Activated T-helper 1 cell treated with anti-CD3 and anti-CD28 coated beads, Interleukin-12 subunit alpha, Interleukin-12 subunit beta, Interleukin-2, Interleukin-4 antibody, amounts not matched to agents 30 ng/mL and 10 ng/mL and 1 ng/mL, durations not matched to agents 14 hours and 24 hours and 36 hours (primary cell): ENCODE results near the gene CX3CR1. TPM values are rescaled to one million over a fixed set of nuclear protein-coding genes. Genes with fewer than 3 reads are reported as not detected.
"Not testable (repeated sequence)": the region's sequence is repeated elsewhere in the genome, so short reads cannot be mapped to it uniquely, and the experiment has no call there.

ENCODE experiments used
- DNase-seq: peaks from one replicate; pipeline ENCODE4 v3.0.0; 2021; ENCODE audit warnings: low spot score
- H3K27ac Mint-ChIP-seq: one replicate; pipeline ENCODE4 v1.8.0; 2021; ENCODE audit warnings: mild to moderate bottlenecking, mixed read lengths
- H3K27me3 Mint-ChIP-seq: one replicate; pipeline ENCODE4 v1.8.0; 2022; ENCODE audit warnings: mild to moderate bottlenecking, moderate library complexity, mixed read lengths; ENCODE audit not compliant: insufficient read depth
- H3K36me3 Mint-ChIP-seq: one replicate; pipeline ENCODE4 v1.8.0; 2021; ENCODE audit warnings: low read depth, mixed read lengths
- H3K4me1 Mint-ChIP-seq: one replicate; pipeline ENCODE4 v1.8.0; 2021; ENCODE audit warnings: low read depth, mixed read lengths
- H3K4me3 Mint-ChIP-seq: one replicate; pipeline ENCODE4 v1.8.0; 2021; ENCODE audit warnings: mild to moderate bottlenecking, moderate library complexity, mixed read lengths
- H3K9me3 Mint-ChIP-seq: one replicate; pipeline ENCODE4 v1.8.0; 2021; ENCODE audit warnings: mixed read lengths
- intact Hi-C: fragments of 100-400 bp; cut with micrococcal nuclease; formaldehyde crosslinking; loops from one replicate; pipeline ENCODE4 v1.15.1; 2024
- total RNA-seq: library from RNA; stranded (reverse); gene quantifications from 2 replicates; pipeline ENCODE4 v1.2.3, GENCODE V29; 2022

The CX3CR1 gene
- total RNA-seq, 1 donor from 2014 or later: 0.44 TPM

DNA sequence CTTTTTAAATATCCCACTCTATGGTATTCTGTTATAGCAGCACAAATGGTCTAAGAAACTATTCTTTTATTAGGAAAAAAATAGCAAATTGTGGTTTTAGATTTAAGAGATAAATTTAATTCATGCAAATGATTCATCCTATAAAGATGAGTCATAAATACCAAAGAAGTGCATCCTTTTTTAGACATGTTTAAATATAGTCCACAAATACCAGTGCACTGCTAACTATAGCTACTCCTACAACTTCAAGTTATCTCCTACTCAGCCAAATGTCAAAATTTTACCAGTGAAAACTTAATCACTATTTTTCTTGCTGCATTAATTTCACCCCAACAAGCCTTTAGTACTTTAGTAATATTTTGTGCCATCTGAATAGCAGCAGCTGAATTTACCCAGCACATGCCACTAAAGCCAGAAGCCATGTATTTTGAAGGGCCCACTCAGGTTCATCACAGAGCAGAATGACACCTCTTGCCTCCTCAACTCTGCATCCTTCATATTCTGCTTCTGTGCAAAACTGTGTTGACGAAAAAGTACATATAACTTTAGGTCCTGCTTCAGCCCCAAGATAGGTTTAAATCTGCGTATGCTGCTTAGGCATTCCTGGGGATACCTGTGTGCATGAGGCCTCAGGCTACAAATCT lies 24.9 kb downstream of the CX3CR1 start:
- Mint-ChIP-seq H3K27me3 (peaks cover 6% of the 10 kb centered on the region), H3K27ac (peak overlapping the region; percentile 80), H3K4me3 (peak overlapping the region; percentile 45), H3K9me3 (no peaks in the 10 kb centered on the region), H3K36me3 (peaks cover 2% of the 10 kb centered on the region), H3K4me1 (peaks cover 70% of the 10 kb centered on the region)
- intact Hi-C loops: loop anchor here (1.0 kb wide), 1 partner anchor 12 kb away; no protein-coding TSS in a partner anchor
- DNase-seq: no peak

GRCh38 chr3:39251576-39251975 lies 28.3 kb downstream of the CX3CR1 start:
- intact Hi-C loops: no loop called here
- no peak overlapping the region for H3K27ac Mint-ChIP-seq

DNA sequence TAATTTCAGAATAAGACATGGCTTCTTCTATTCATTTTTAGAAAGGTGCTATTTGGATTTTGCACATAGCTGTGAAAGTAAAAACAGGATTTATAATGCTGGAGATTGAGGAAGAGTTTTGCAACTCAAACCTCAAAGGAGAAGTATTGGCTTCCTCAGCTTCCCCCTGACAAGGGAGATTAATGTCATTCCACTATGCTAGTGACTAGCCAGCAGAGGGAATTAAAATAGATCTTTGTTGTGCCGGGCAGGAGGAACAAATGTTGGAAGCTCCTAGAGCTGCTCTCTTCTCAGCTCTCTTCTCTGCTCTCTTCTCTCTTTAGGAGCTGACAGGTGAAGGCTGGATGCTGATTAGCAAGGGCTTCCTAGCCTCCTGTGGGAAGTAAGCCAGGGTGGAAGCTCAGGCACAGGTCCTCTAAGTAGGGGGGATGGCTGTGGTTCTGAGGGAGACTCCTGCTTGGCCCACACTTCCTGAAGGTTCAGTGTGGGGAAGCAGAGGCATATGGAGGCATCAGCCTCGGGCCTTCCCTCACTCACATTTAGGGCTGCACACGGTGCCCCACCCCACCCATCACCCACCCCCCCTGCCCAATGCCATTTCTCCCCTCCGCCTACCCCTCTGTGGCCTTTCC lies 29.6 kb downstream of the CX3CR1 start:
- Mint-ChIP-seq H3K9me3 (no peaks in the 10 kb centered on the region), H3K36me3 (no peaks in the 10 kb centered on the region), H3K27ac (no peak overlapping the region), H3K4me1 (peaks cover 36% of the 10 kb centered on the region), H3K27me3 (peaks cover 19% of the 10 kb centered on the region), H3K4me3 (no peak overlapping the region)
- no peak for DNase-seq
- intact Hi-C loops: no loop called here

More at GRCh38 chr3:39251576-39251975, 28.3 kb downstream of the CX3CR1 start:
- Mint-ChIP-seq H3K9me3 (no peaks in the 10 kb centered on the region), H3K36me3 (no peaks in the 10 kb centered on the region), H3K27me3 (peaks cover 15% of the 10 kb centered on the region), H3K4me3 (no peak overlapping the region), H3K4me1 (peaks cover 49% of the 10 kb centered on the region)
- DNase-seq: no peak

GRCh38 chr3:39249453-39250115 lies 30.3 kb downstream of the CX3CR1 start:
- Mint-ChIP-seq H3K4me3 (no peak overlapping the region), H3K4me1 (peaks cover 29% of the 10 kb centered on the region), H3K9me3 (no peaks in the 10 kb centered on the region), H3K27me3 (peaks cover 24% of the 10 kb centered on the region), H3K27ac (no peak overlapping the region), H3K36me3 (no peaks in the 10 kb centered on the region)
- intact Hi-C loops: no loop called here
- DNase-seq: no peak

GRCh38 chr3:39241561-39241960 lies 38.3 kb downstream of the CX3CR1 start:
- DNase-seq: no peak
- Mint-ChIP-seq H3K36me3 (no peaks in the 10 kb centered on the region), H3K4me1 (no peaks in the 10 kb centered on the region), H3K27ac (no peak overlapping the region), H3K27me3 (peaks cover 44% of the 10 kb centered on the region), H3K9me3 (no peaks in the 10 kb centered on the region), H3K4me3 (no peak overlapping the region)
- intact Hi-C loops: no loop called here

DNA sequence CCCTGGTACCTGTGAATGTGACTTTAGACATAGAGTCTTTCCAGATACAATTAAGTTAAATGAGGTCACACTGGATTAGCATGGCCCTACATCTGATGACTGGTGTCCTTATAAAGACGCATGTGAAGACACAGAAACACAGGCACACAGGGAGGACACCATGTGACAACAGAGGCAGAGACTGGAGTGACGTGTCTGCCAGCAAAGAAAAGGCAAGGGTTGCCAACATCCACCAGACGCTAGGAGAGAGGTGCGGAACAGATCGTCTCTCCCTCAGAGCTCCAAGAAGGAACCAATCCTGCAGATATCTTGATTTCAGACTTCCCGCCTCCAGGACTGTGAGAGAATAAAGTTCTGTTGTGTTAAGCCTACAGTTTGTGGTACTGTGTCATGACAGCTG lies 42.8 kb downstream of the CX3CR1 start:
- H3K36me3 Mint-ChIP-seq: peaks cover 3% of the 10 kb centered on the region
- no peak for DNase-seq
- H3K27ac Mint-ChIP-seq: no peak overlapping the region
- peaks cover 38% of the 10 kb centered on the region for H3K27me3 Mint-ChIP-seq
- H3K9me3 Mint-ChIP-seq: no peaks in the 10 kb centered on the region
- H3K4me3 Mint-ChIP-seq: no peak overlapping the region
- peaks cover 34% of the 10 kb centered on the region for H3K4me1 Mint-ChIP-seq
- intact Hi-C loops: no loop called here

- H3K27ac Mint-ChIP-seq: no peak overlapping the region
- no peaks in the 10 kb centered on the region for H3K9me3 Mint-ChIP-seq
Observed at GRCh38 chr3:39234651-39235050, 45.2 kb downstream of the CX3CR1 start.

GRCh38 chr3:39232859-39233258 lies 47.0 kb downstream of the CX3CR1 start:
- no peak overlapping the region for H3K27ac Mint-ChIP-seq
- peaks cover 6% of the 10 kb centered on the region for H3K36me3 Mint-ChIP-seq
- H3K4me3 Mint-ChIP-seq: no peak overlapping the region
- peaks cover 28% of the 10 kb centered on the region for H3K27me3 Mint-ChIP-seq
- DNase-seq: no peak
- peaks cover 38% of the 10 kb centered on the region for H3K4me1 Mint-ChIP-seq
- intact Hi-C loops: no loop called here
- H3K9me3 Mint-ChIP-seq: no peaks in the 10 kb centered on the region

More at GRCh38 chr3:39234651-39235050, 45.2 kb downstream of the CX3CR1 start:
- peaks cover 34% of the 10 kb centered on the region for H3K27me3 Mint-ChIP-seq
- intact Hi-C loops: loop anchor here (1.0 to 2.0 kb wide), 2 partner anchors 10 to 26 kb away; no protein-coding TSS in a partner anchor
- H3K36me3 Mint-ChIP-seq: peaks cover 6% of the 10 kb centered on the region
- H3K4me1 Mint-ChIP-seq: peaks cover 38% of the 10 kb centered on the region
- DNase-seq: peak; percentile 35
- peak overlapping the region; percentile 38 for H3K4me3 Mint-ChIP-seq

DNA sequence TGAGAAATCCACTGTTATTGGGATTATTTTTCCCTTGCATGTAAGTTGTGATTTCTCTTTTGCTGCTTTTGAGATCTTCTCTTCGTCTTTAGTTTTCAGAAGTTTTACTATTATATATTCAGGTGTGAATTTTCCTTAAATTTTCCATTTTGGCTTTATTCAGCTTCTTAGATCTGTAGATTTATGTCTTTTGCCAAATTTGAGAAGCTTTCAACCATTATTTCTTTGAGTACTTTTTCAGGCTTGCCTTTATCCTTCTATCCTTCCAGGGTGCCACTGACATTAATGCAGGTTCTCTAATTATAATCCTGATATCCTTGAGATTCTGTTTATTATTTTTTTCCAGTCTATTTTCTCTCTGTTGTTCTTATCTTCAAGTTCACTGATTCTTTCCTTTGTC lies 49.4 kb downstream of the CX3CR1 start:
- H3K4me1 Mint-ChIP-seq: peaks cover 38% of the 10 kb centered on the region
- no peaks in the 10 kb centered on the region for H3K9me3 Mint-ChIP-seq
- DNase-seq: no peak
- H3K4me3 Mint-ChIP-seq: no peak overlapping the region
- intact Hi-C loops: no loop called here
- peaks cover 6% of the 10 kb centered on the region for H3K36me3 Mint-ChIP-seq
- peaks cover 36% of the 10 kb centered on the region for H3K27me3 Mint-ChIP-seq
- H3K27ac Mint-ChIP-seq: no peak overlapping the region

DNA sequence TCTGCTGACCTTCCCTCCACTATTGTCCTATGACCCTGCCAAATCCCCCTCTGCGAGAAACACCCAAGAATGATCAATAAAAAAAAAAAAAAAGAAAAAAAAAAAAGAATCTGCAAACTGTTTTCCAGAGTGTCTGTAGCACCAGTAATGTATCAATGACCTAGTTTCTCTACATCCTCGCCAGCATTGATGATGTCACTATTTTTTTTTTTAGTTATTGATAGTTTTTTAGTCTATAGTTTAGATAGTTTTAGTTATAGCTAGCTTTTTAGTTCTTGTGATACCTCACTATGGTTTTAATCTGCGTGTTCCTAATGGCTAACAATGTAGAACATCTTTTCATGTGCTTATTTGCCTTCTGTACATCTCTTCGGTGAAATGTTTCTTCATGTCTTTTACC lies 51.3 kb downstream of the CX3CR1 start:
- DNase-seq: no peak
- Mint-ChIP-seq H3K27me3 (peaks cover 41% of the 10 kb centered on the region), H3K4me1 (peaks cover 19% of the 10 kb centered on the region), H3K9me3 (no peaks in the 10 kb centered on the region), H3K36me3 (peaks cover 6% of the 10 kb centered on the region), H3K4me3 (no peak overlapping the region), H3K27ac (no peak overlapping the region)
- intact Hi-C loops: no loop called here

GRCh38 chr3:39227596-39227995 lies 52.2 kb downstream of the CX3CR1 start:
- H3K4me3 Mint-ChIP-seq, H3K36me3 Mint-ChIP-seq, intact Hi-C loops, DNase-seq, H3K27ac Mint-ChIP-seq, H3K9me3 Mint-ChIP-seq: not testable (repeated sequence)
- Mint-ChIP-seq H3K4me1 (peaks cover 19% of the 10 kb centered on the region), H3K27me3 (peaks cover 45% of the 10 kb centered on the region)

DNA sequence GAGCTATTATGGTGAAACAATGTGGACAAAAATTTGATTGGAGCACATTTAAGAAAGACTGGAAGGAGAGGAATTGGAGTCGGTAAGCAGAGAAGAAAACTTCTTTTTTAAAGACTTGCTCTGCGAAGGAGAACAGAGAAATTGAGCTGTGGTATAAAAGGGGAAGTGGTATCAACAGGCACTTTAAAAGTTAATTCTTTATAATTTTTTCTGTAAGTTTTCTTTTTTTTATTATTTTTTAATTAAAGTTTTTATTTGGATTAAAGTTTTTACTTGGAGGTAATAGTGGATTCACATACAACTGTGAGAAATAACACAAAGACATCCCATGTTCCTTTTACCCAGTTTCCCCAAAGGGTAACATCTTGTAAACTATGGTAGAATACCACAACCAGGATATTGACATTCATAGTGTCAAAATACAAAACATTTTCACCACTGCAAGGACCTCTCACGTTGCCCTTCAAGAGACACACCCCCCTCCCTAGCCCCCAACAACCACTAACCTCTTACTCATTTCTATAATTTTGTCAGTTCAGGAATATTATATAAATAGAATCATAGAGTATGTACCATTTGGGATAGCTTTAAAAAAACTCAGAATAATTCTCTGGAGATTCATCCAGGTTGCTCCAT lies 53.6 kb downstream of the CX3CR1 start:
- Mint-ChIP-seq H3K36me3 (peaks cover 4% of the 10 kb centered on the region), H3K4me1 (peaks cover 21% of the 10 kb centered on the region), H3K27ac (no peak overlapping the region), H3K4me3 (no peak overlapping the region), H3K9me3 (no peaks in the 10 kb centered on the region), H3K27me3 (peaks cover 43% of the 10 kb centered on the region)
- DNase-seq: no peak
- intact Hi-C loops: no loop called here

- intact Hi-C loops: loop anchor here (1.0 to 5.0 kb wide), 2 partner anchors 10 to 138 kb away; no protein-coding TSS in a partner anchor
- Mint-ChIP-seq H3K27me3 (peaks cover 49% of the 10 kb centered on the region), H3K4me3 (no peak overlapping the region), H3K4me1 (peaks cover 40% of the 10 kb centered on the region), H3K9me3 (no peaks in the 10 kb centered on the region), H3K27ac (no peak overlapping the region), H3K36me3 (no peaks in the 10 kb centered on the region)
- DNase-seq: no peak
Observed at GRCh38 chr3:39224288-39224687, 55.5 kb downstream of the CX3CR1 start.
